GM12878 (cell line): Measurements from ENCODE around the gene RAB3IL1. TPM values are rescaled to one million over a fixed set of nuclear protein-coding genes. Genes with fewer than 3 reads are reported as not detected.

Experiments used
- ATAC-seq: fragments of 200-7000 bp; cut with Tn5 transposase; 3 replicates; pipeline ENCODE4 v1.9.1; 2020; ENCODE audit warnings: mild to moderate bottlenecking, moderate library complexity
- BruUV-seq: library from RNA; stranded (reverse); fragments of 400-500 nt; replicated peaks from 2 replicates; lab custom pipeline; 2021; lab: Mats Ljungman, UMichigan
- CTCF ChIA-PET: fragments of 300-600 bp; sonication (Branson Sonifier 250); formaldehyde crosslinking; extraction: SDS; loops from one replicate; lab custom pipeline; 2021; ENCODE audit warnings: inconsistent platforms; lab: Yijun Ruan, JAX
- POLR2A ChIA-PET: fragments of 350-600 bp; formaldehyde crosslinking; extraction: SDS; loops from one replicate; lab custom pipeline; 2021; ENCODE audit warnings: inconsistent platforms; lab: Charles Lee
- RAD21 ChIA-PET: fragments of 300-600 bp; sonication (Branson Sonifier 250); formaldehyde crosslinking; loops from one replicate; lab custom pipeline; 2023; ENCODE audit warnings: antibody characterized with exemption; ENCODE audit not compliant: unreplicated experiment; lab: Charles Lee
- SMC1A ChIA-PET: fragments of 300-600 bp; sonication (Branson Sonifier 250); formaldehyde crosslinking; loops from one replicate; lab custom pipeline; 2023; ENCODE audit not compliant: unreplicated experiment, uncharacterized antibody; lab: Charles Lee
- DNase-seq: peaks from one replicate; pipeline ENCODE4 v3.0.0-alpha.2; 2011; ENCODE audit warnings: low read depth, low spot score
- FAIRE-seq: peaks from 3 replicates; lab custom pipeline; 2011; peaks lifted over from hg19 to GRCh38; lab: Jason Lieb, UNC
- H2AFZ ChIP-seq: 2 replicates; pipeline ENCODE4 v1.6.0; 2011; ENCODE audit warnings: low read depth, low read length, control low read depth; ENCODE audit not compliant: control insufficient read depth
- H3K27ac ChIP-seq: 2 replicates; pipeline ENCODE4 v1.5.1; 2011; ENCODE audit warnings: control low read depth; ENCODE audit not compliant: control insufficient read depth, insufficient read depth
- H3K27me3 ChIP-seq, 2 experiments: replicated peaks in 1 of 2; 2 replicates each; pipeline versions ENCODE4 v1.6.0 to v1.6.1; 2011; ENCODE audit warnings: low read length in 1 of 2; ENCODE audit not compliant: control insufficient read depth in 2 of 2, insufficient read depth in 2 of 2
- H3K36me3 ChIP-seq, 2 experiments: 2 replicates each; pipeline ENCODE4 v1.5.1; 2011; ENCODE audit warnings: low read length in 1 of 2; ENCODE audit not compliant: control insufficient read depth in 2 of 2, insufficient read depth in 2 of 2
- H3K4me1 ChIP-seq: 2 replicates; pipeline ENCODE4 v1.6.1; 2011; ENCODE audit warnings: mild to moderate bottlenecking, low read length, moderate library complexity, mixed read lengths; ENCODE audit not compliant: control insufficient read depth, insufficient read depth
- H3K4me2 ChIP-seq: 2 replicates; pipeline ENCODE4 v1.6.0; 2011; ENCODE audit warnings: control low read depth; ENCODE audit not compliant: control insufficient read depth, insufficient read depth
- H3K4me3 ChIP-seq: fragments of 200-600 bp; sonication (generic); 2 replicates; pipeline ENCODE4 v1.5.1; 2016
- H3K79me2 ChIP-seq: 2 replicates; pipeline ENCODE4 v1.6.0; 2011; ENCODE audit warnings: low read length; ENCODE audit not compliant: control insufficient read depth, insufficient read depth
- H3K9ac ChIP-seq: 2 replicates; pipeline ENCODE4 v1.8.0; 2011; ENCODE audit warnings: low read length, control low read depth, mixed read lengths; ENCODE audit not compliant: control insufficient read depth, insufficient read depth
- H3K9me3 ChIP-seq: replicated peaks from 3 replicates; pipeline ENCODE4 v1.5.1; 2011; ENCODE audit warnings: mild to moderate bottlenecking, low read length; ENCODE audit not compliant: control insufficient read depth, insufficient read depth
- H4K20me1 ChIP-seq: 2 replicates; pipeline ENCODE4 v1.6.0; 2011; ENCODE audit not compliant: control insufficient read depth, insufficient read depth
- BCL11A ChIP-seq: IDR thresholded peaks from 2 replicates; pipeline ENCODE4 v1.6.1; 2011; ENCODE audit warnings: low read depth, low read length
- BHLHE40 ChIP-seq, 2 experiments: fragments of 450-650 bp in 1 of 2; IDR thresholded peaks; 2 replicates each; pipeline ENCODE4 v1.6.1; 2011 to 2017; ENCODE audit warnings: low read depth in 2 of 2, borderline replicate concordance in 1 of 2, improper control_type of control experiment in 1 of 2, low read length in 1 of 2, mild to moderate bottlenecking in 1 of 2
- CREB1 ChIP-seq: IDR thresholded peaks from 2 replicates; pipeline ENCODE4 v1.6.1; 2012; ENCODE audit warnings: low read depth, mild to moderate bottlenecking, inconsistent platforms
- CREM ChIP-seq: IDR thresholded peaks from 2 replicates; pipeline ENCODE4 v1.6.1; 2014; ENCODE audit warnings: antibody characterized with exemption, low read depth
- DPF2 ChIP-seq: fragments of 450-650 bp; IDR thresholded peaks from 2 replicates; pipeline ENCODE4 v1.6.1; 2017; ENCODE audit warnings: mild to moderate bottlenecking
- EED ChIP-seq: sonication (generic); IDR thresholded peaks from 2 replicates; pipeline ENCODE4 v1.6.1; 2016; ENCODE audit warnings: antibody characterized with exemption, low read depth
- ETV6 ChIP-seq, 2 experiments: fragments of 450-650 bp in 1 of 2; IDR thresholded peaks in 1 of 2; conservative IDR thresholded peaks in 1 of 2; 2 replicates each; pipeline ENCODE4 v1.6.1; 2014; ENCODE audit warnings: antibody characterized with exemption in 1 of 2, borderline replicate concordance in 1 of 2, low read depth in 1 of 2, mild to moderate bottlenecking in 1 of 2, moderate library complexity in 1 of 2
- MXI1 ChIP-seq: fragments of 150-350 bp; IDR thresholded peaks from 2 replicates; pipeline ENCODE4 v1.6.1; 2011; ENCODE audit warnings: low read depth, mild to moderate bottlenecking, inconsistent platforms, low read length, improper control_type of control experiment
- PML ChIP-seq: IDR thresholded peaks from 2 replicates; pipeline ENCODE4 v1.6.1; 2012; ENCODE audit warnings: low read length, inconsistent platforms
- ZNF384 ChIP-seq: IDR thresholded peaks from 2 replicates; pipeline ENCODE4 v1.6.1; 2012; ENCODE audit warnings: low read depth, mild to moderate bottlenecking, low read length, improper control_type of control experiment, borderline replicate concordance
- WGBS: methylation state at CpG from one replicate; pipeline ENCODE4 v1.1.6; 2016; ENCODE audit warnings: low lambda C conversion rate; ENCODE audit not compliant: insufficient replicate concordance, insufficient coverage; ENCODE audit errors: missing lambda C conversion rate; 5-methylcytosine and 5-hydroxymethylcytosine counted together
- in situ Hi-C: fragments of 300-500 bp; cut with MboI; formaldehyde crosslinking; loops from 9 replicates; pipeline ENCODE4 v1.14.3; 2018; ENCODE audit warnings: mixed read lengths
- intact Hi-C: fragments of 100-400 bp; cut with micrococcal nuclease; formaldehyde crosslinking; loops from one replicate; pipeline ENCODE4 v1.14.2; 2022; ENCODE audit not compliant: unreplicated experiment
- polyA plus RNA-seq, 11 experiments: library from polyadenylated mRNA; depleted of rRNA in 4 of 11; unstranded in 6 of 11; stranded (reverse) in 5 of 11; fragments of >200 nt; fragmentation: Nextera tagmentation in 4 of 11; fragmentation: Illumina TruSeq in 1 of 11; extraction: Ambion mirVana in 4 of 11; extraction: Trizol in 1 of 11; gene quantifications; 1 replicate in 1 of 11; 2 replicates in 10 of 11; pipeline versions ENCODE4 v1.2.1 to v1.2.3, GENCODE V29; 2011 to 2016; ENCODE audit warnings: inconsistent platforms in 2 of 11, missing spikeins in 2 of 11, low read depth in 1 of 11
- total RNA-seq, 4 experiments: library from RNA; depleted of rRNA in 3 of 4; stranded (reverse); fragments of >200 nt in 3 of 4; fragmentation: Illumina TruSeq in 1 of 4; extraction: Trizol in 1 of 4; gene quantifications; 2 replicates each; pipeline versions ENCODE4 v1.2.1 to v1.2.3, GENCODE V29; 2013 to 2021
- TF ChIP-seq, protein P1 (sequence below): IDR thresholded peaks from 2 replicates; pipeline ENCODE4 v1.6.1; 2011; ENCODE audit warnings: borderline replicate concordance, low read depth, mild to moderate bottlenecking, moderate library complexity, mixed read lengths, low read length; ENCODE audit not compliant: insufficient read depth; ENCODE audit errors: extremely low read length
- TF ChIP-seq, protein P2 (sequence below): fragments of 450-650 bp; IDR thresholded peaks from 2 replicates; pipeline ENCODE4 v1.6.1; 2014; ENCODE audit warnings: mild to moderate bottlenecking
- TF ChIP-seq, protein P3 (sequence below): fragments of 150-350 bp; IDR thresholded peaks from 2 replicates; pipeline ENCODE4 v1.6.1; 2016; ENCODE audit warnings: low read depth, low read length
- TF ChIP-seq, protein P4 (sequence below): fragments of 450-650 bp; IDR thresholded peaks from 2 replicates; pipeline ENCODE4 v1.6.1; 2017; ENCODE audit warnings: mild to moderate bottlenecking, low read depth, inconsistent platforms; ENCODE audit not compliant: poor library complexity, severe bottlenecking

The RAB3IL1 gene
- total and polyA plus RNA-seq, 10 of the 15 experiments (the other 5 are each of a cell fraction or from before 2014, with no cell fraction given): 0.04 TPM; not detected in 9

DNA sequence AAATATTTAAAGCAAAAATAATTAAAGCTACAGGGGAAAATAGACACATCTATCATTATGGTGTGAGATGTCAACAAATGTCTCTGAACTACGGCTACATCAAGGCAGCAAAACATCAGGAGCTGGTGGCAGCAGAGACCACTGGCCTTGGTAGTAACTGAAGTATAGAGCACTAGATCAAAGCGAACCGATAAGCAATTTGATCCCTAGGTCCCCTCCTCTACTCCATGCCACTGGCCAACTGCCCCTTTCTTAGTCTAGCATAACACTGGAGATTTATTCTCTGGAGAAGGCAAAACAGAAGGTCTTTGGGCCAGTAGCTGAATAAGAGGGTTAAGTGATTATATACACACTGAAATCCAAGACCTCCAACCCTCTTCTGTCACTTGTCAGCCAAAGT, 13.6 kb upstream of the RAB3IL1 start:
- Histone ChIP-seq H3K36me3 (no peaks in the 10 kb centered on the region), H3K79me2 (no peaks in the 10 kb centered on the region), H3K27me3 (no peaks in the 10 kb centered on the region; a peak in 2 of 4 replicates), H4K20me1 (no peaks in the 10 kb centered on the region; the same call in 1 of the 2 replicates), H3K27ac (no peak overlapping the region), H3K4me2 (no peak overlapping the region), H3K9ac (no peak overlapping the region), H3K4me1 (no peaks in the 10 kb centered on the region)
- in situ Hi-C loops (no loop called here), intact Hi-C loops (no loop called here)
- DNase-seq (no peak), FAIRE-seq (no peak), ATAC-seq (no peak)
- POLR2A ChIA-PET: no interaction called here
- RAD21 ChIA-PET: interaction anchor here (1.4 kb wide), 1 partner anchor 61 kb away, joined by 3 read pairs; no protein-coding TSS in a partner anchor
- WGBS: 44% methylated on average over 3 of the region's 3 CpGs
- SMC1A ChIA-PET: interaction anchor here (0.6 to 1.7 kb wide), 2 partner anchors 12 to 317 kb away, joined by 3 to 8 read pairs; no protein-coding TSS in a partner anchor
- CTCF ChIA-PET: interaction anchor here (0.5 to 1.3 kb wide), 8 partner anchors 15 to 178 kb away, joined by 3 to 4 read pairs (median 3); no protein-coding TSS in a partner anchor
- no peak for TF ChIP-seq MXI1
- TF ChIP-seq BHLHE40 (IDR thresholded peaks at IDR 0.05; ENCODE audit: borderline replicate concordance in 1 of 2, low read depth in 2 of 2, low read length in 1 of 2): no peak
- TF ChIP-seq, protein P1, sequence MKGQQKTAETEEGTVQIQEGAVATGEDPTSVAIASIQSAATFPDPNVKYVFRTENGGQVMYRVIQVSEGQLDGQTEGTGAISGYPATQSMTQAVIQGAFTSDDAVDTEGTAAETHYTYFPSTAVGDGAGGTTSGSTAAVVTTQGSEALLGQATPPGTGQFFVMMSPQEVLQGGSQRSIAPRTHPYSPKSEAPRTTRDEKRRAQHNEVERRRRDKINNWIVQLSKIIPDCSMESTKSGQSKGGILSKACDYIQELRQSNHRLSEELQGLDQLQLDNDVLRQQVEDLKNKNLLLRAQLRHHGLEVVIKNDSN: no peak
- no peak for TF ChIP-seq ETV6 (conservative IDR thresholded peaks at IDR 0.05 in 1 of 2, IDR thresholded peaks at IDR 0.05 in 1 of 2; ENCODE audit: borderline replicate concordance in 1 of 2, low read depth in 1 of 2)
- no peak for TF ChIP-seq PML
- TF ChIP-seq BCL11A: no peak
- no peak for TF ChIP-seq CREB1
- TF ChIP-seq DPF2: no peak
- TF ChIP-seq, protein P2, sequence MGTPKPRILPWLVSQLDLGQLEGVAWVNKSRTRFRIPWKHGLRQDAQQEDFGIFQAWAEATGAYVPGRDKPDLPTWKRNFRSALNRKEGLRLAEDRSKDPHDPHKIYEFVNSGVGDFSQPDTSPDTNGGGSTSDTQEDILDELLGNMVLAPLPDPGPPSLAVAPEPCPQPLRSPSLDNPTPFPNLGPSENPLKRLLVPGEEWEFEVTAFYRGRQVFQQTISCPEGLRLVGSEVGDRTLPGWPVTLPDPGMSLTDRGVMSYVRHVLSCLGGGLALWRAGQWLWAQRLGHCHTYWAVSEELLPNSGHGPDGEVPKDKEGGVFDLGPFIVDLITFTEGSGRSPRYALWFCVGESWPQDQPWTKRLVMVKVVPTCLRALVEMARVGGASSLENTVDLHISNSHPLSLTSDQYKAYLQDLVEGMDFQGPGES: no peak
- TF ChIP-seq EED: no peak
- TF ChIP-seq ZNF384: no peak
- TF ChIP-seq CREM: no peak
- TF ChIP-seq, protein P3, sequence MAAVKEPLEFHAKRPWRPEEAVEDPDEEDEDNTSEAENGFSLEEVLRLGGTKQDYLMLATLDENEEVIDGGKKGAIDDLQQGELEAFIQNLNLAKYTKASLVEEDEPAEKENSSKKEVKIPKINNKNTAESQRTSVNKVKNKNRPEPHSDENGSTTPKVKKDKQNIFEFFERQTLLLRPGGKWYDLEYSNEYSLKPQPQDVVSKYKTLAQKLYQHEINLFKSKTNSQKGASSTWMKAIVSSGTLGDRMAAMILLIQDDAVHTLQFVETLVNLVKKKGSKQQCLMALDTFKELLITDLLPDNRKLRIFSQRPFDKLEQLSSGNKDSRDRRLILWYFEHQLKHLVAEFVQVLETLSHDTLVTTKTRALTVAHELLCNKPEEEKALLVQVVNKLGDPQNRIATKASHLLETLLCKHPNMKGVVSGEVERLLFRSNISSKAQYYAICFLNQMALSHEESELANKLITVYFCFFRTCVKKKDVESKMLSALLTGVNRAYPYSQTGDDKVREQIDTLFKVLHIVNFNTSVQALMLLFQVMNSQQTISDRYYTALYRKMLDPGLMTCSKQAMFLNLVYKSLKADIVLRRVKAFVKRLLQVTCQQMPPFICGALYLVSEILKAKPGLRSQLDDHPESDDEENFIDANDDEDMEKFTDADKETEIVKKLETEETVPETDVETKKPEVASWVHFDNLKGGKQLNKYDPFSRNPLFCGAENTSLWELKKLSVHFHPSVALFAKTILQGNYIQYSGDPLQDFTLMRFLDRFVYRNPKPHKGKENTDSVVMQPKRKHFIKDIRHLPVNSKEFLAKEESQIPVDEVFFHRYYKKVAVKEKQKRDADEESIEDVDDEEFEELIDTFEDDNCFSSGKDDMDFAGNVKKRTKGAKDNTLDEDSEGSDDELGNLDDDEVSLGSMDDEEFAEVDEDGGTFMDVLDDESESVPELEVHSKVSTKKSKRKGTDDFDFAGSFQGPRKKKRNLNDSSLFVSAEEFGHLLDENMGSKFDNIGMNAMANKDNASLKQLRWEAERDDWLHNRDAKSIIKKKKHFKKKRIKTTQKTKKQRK: no peak
- TF ChIP-seq, protein P4, sequence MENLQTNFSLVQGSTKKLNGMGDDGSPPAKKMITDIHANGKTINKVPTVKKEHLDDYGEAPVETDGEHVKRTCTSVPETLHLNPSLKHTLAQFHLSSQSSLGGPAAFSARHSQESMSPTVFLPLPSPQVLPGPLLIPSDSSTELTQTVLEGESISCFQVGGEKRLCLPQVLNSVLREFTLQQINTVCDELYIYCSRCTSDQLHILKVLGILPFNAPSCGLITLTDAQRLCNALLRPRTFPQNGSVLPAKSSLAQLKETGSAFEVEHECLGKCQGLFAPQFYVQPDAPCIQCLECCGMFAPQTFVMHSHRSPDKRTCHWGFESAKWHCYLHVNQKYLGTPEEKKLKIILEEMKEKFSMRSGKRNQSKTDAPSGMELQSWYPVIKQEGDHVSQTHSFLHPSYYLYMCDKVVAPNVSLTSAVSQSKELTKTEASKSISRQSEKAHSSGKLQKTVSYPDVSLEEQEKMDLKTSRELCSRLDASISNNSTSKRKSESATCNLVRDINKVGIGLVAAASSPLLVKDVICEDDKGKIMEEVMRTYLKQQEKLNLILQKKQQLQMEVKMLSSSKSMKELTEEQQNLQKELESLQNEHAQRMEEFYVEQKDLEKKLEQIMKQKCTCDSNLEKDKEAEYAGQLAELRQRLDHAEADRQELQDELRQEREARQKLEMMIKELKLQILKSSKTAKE: no peak
- TF ChIP-seq, all 136 proteins: peak for 0
- BruUV-seq: no TSS peak
- H3K9me3 ChIP-seq: no peaks in the 10 kb centered on the region; the same call in 2 of the 3 replicates
- no peak overlapping the region for H2AFZ ChIP-seq
- no peak overlapping the region for H3K4me3 ChIP-seq
